GF-D8 (cell line): ENCODE measurements around the gene GRID1.

Source experiments
- DNase-seq: peaks from one replicate; lab custom pipeline; 2025; lab: John Stamatoyannopoulos, UW

Gene GRID1

GRCh38 chr10:86139066-86139657, 227.4 kb downstream of the GRID1 start:
- DNase-seq: no peak

- DNase-seq: no peak
Observed at GRCh38 chr10:86138551-86139065, 228.0 kb downstream of the GRID1 start.

- no peak for DNase-seq
Observed at GRCh38 chr10:86137561-86137960, 229.0 kb downstream of the GRID1 start.

GRCh38 chr10:86136934-86137333, 229.7 kb downstream of the GRID1 start:
- no peak for DNase-seq

GRCh38 chr10:86135191-86135590, 231.4 kb downstream of the GRID1 start:
- DNase-seq: no peak

- no peak for DNase-seq
Observed at GRCh38 chr10:86130737-86131475, 235.7 kb downstream of the GRID1 start.

GRCh38 chr10:86130041-86130440, 236.6 kb downstream of the GRID1 start:
- DNase-seq: no peak

GRCh38 chr10:86128360-86128759, 238.2 kb downstream of the GRID1 start:
- DNase-seq: no peak

- DNase-seq: no peak
Observed at GRCh38 chr10:86127274-86127819, 239.2 kb downstream of the GRID1 start.

GRCh38 chr10:86124734-86125133, 241.9 kb downstream of the GRID1 start:
- DNase-seq: no peak

- DNase-seq: no peak
Observed at GRCh38 chr10:86123715-86124114, 242.9 kb downstream of the GRID1 start.

GRCh38 chr10:86123304-86123703, 243.3 kb downstream of the GRID1 start:
- no peak for DNase-seq

GRCh38 chr10:86122646-86123045, 243.9 kb downstream of the GRID1 start:
- no peak for DNase-seq

GRCh38 chr10:86121200-86121599, 245.4 kb downstream of the GRID1 start:
- no peak for DNase-seq

- no peak for DNase-seq
Observed at GRCh38 chr10:86117051-86117450, 249.5 kb downstream of the GRID1 start.

- DNase-seq: no peak
Observed at GRCh38 chr10:86113983-86114382, 252.6 kb downstream of the GRID1 start.

- DNase-seq: no peak
Observed at GRCh38 chr10:86113501-86113900, 253.1 kb downstream of the GRID1 start.

- DNase-seq: no peak
Observed at GRCh38 chr10:86113044-86113443, 253.6 kb downstream of the GRID1 start.

GRCh38 chr10:86111902-86112545, 254.6 kb downstream of the GRID1 start:
- DNase-seq: no peak

- DNase-seq: no peak
Observed at GRCh38 chr10:86110156-86110786, 256.3 kb downstream of the GRID1 start.

GRCh38 chr10:86109421-86109820, 257.2 kb downstream of the GRID1 start:
- DNase-seq: no peak

GRCh38 chr10:86108696-86109095, 257.9 kb downstream of the GRID1 start:
- DNase-seq: no peak
